CD4-positive, alpha-beta T cell treated with Interleukin-15 for 4 hours (primary cell): ENCODE data around the gene PRSS56.

Experiments
- DNase-seq: peaks from one replicate; pipeline ENCODE4 v3.0.0-alpha.2; 2020; ENCODE audit warnings: low spot score

The PRSS56 gene

GRCh38 chr2:232502511-232502910, 17.7 kb upstream of the PRSS56 start:
- no peak for DNase-seq

- DNase-seq: no peak
These were observed 17.0 kb upstream of the PRSS56 start for GRCh38 chr2:232502911-232503808.

- DNase-seq: no peak
These were observed 16.3 kb upstream of the PRSS56 start for GRCh38 chr2:232503809-232504323.

- DNase-seq: no peak
These were observed 15.8 kb upstream of the PRSS56 start for GRCh38 chr2:232504438-232504837.

GRCh38 chr2:232505856-232506255, 14.3 kb upstream of the PRSS56 start:
- DNase-seq: no peak

GRCh38 chr2:232506709-232507108, 13.5 kb upstream of the PRSS56 start:
- no peak for DNase-seq

GRCh38 chr2:232508251-232508650, 11.9 kb upstream of the PRSS56 start:
- DNase-seq: no peak

GRCh38 chr2:232511336-232511890, 8.8 kb upstream of the PRSS56 start:
- DNase-seq: no peak

- no peak for DNase-seq
These were observed 7.6 kb upstream of the PRSS56 start for GRCh38 chr2:232512602-232513001.

GRCh38 chr2:232513353-232513752, 6.8 kb upstream of the PRSS56 start:
- no peak for DNase-seq

- no peak for DNase-seq
These were observed 4.5 kb upstream of the PRSS56 start for GRCh38 chr2:232515639-232516038.

- no peak for DNase-seq
These were observed 3.6 kb upstream of the PRSS56 start for GRCh38 chr2:232516551-232516950.

- no peak for DNase-seq
These were observed 1.3 kb upstream of the PRSS56 start for GRCh38 chr2:232518844-232519243.

GRCh38 chr2:232520489-232520888, 301 bp downstream of the PRSS56 start:
- no peak for DNase-seq

GRCh38 chr2:232521098-232521497, 910 bp downstream of the PRSS56 start:
- no peak for DNase-seq

GRCh38 chr2:232521959-232522622, 1.9 kb downstream of the PRSS56 start:
- DNase-seq: peak; percentile 51

- no peak for DNase-seq
These were observed 2.6 kb downstream of the PRSS56 start for GRCh38 chr2:232522623-232523401.

GRCh38 chr2:232523402-232523681, 3.2 kb downstream of the PRSS56 start:
- DNase-seq: no peak

GRCh38 chr2:232523682-232524597, 3.8 kb downstream of the PRSS56 start:
- no peak for DNase-seq

- DNase-seq: no peak
These were observed 4.6 kb downstream of the PRSS56 start for GRCh38 chr2:232524771-232525170.

GRCh38 chr2:232525199-232525598, 5.0 kb downstream of the PRSS56 start:
- DNase-seq: no peak
